Trophoblast cell (in vitro differentiated cells and primary cell): ENCODE measurements around the gene RPL15.

Source experiments
- DNase-seq, 2 donors: peaks; one replicate each; pipeline ENCODE4 v3.0.0-alpha.2; 2016
- H2AFZ ChIP-seq: 2 replicates; pipeline ENCODE4 v1.6.1; 2013; ENCODE audit warnings: low read length, moderate library complexity, mild to moderate bottlenecking; ENCODE audit not compliant: insufficient read depth, poor library complexity
- H2AK5ac ChIP-seq: 2 replicates; pipeline ENCODE4 v1.6.1; 2013; ENCODE audit warnings: mild to moderate bottlenecking, low read length
- H2BK120ac ChIP-seq: 2 replicates; pipeline ENCODE4 v1.6.1; 2013; ENCODE audit warnings: low read length, mild to moderate bottlenecking, moderate library complexity; ENCODE audit not compliant: insufficient read depth, poor library complexity
- H2BK12ac ChIP-seq: 2 replicates; pipeline ENCODE4 v1.6.1; 2013; ENCODE audit warnings: mild to moderate bottlenecking, low read length, moderate library complexity
- H2BK5ac ChIP-seq: 2 replicates; pipeline ENCODE4 v1.6.1; 2013; ENCODE audit warnings: low read length, low read depth, moderate library complexity, mild to moderate bottlenecking; ENCODE audit not compliant: poor library complexity
- H3K14ac ChIP-seq: 2 replicates; pipeline ENCODE4 v1.6.1; 2013; ENCODE audit warnings: mild to moderate bottlenecking, low read length
- H3K18ac ChIP-seq: 2 replicates; pipeline ENCODE4 v1.6.1; 2013; ENCODE audit warnings: mild to moderate bottlenecking, low read length
- H3K23ac ChIP-seq: 2 replicates; pipeline ENCODE4 v1.6.1; 2013; ENCODE audit warnings: low read length
- H3K27ac ChIP-seq: 2 replicates; pipeline ENCODE4 v1.5.1; 2013; ENCODE audit warnings: low read depth, mild to moderate bottlenecking, inconsistent platforms, low read length, moderate library complexity
- H3K27me3 ChIP-seq: 2 replicates; pipeline ENCODE4 v1.6.1; 2013; ENCODE audit warnings: inconsistent platforms, mild to moderate bottlenecking, low read length, moderate library complexity; ENCODE audit not compliant: insufficient read depth
- H3K36me3 ChIP-seq, 2 experiments: 1 replicate in 1 of 2; 2 replicates in 1 of 2; pipeline ENCODE4 v1.6.1; 2013; ENCODE audit warnings: low read length in 2 of 2, mild to moderate bottlenecking in 2 of 2, moderate library complexity in 1 of 2; ENCODE audit not compliant: insufficient read depth in 2 of 2, control insufficient read depth in 1 of 2
- H3K4ac ChIP-seq: 2 replicates; pipeline ENCODE4 v1.6.1; 2013; ENCODE audit warnings: low read depth, mild to moderate bottlenecking, low read length, moderate library complexity
- H3K4me1 ChIP-seq, 2 experiments: 1 replicate in 1 of 2; 2 replicates in 1 of 2; pipeline ENCODE4 v1.6.1; 2013; ENCODE audit warnings: low read length in 2 of 2, mild to moderate bottlenecking in 2 of 2, moderate library complexity in 1 of 2; ENCODE audit not compliant: insufficient read depth in 2 of 2, control insufficient read depth in 1 of 2
- H3K4me2 ChIP-seq: 2 replicates; pipeline ENCODE4 v1.6.1; 2013; ENCODE audit warnings: inconsistent platforms, mild to moderate bottlenecking, low read length, moderate library complexity
- H3K4me3 ChIP-seq: 2 replicates; pipeline ENCODE4 v1.5.1; 2013; ENCODE audit warnings: mild to moderate bottlenecking, low read depth, low read length, inconsistent platforms
- H3K79me1 ChIP-seq: one replicate; pipeline ENCODE4 v1.6.1; 2013; ENCODE audit warnings: low read length
- H3K79me2 ChIP-seq: 2 replicates; pipeline ENCODE4 v1.6.1; 2013; ENCODE audit warnings: low read length, mild to moderate bottlenecking; ENCODE audit not compliant: control insufficient read depth, insufficient read depth, poor library complexity
- H3K9ac ChIP-seq: 2 replicates; pipeline ENCODE4 v1.6.1; 2013; ENCODE audit warnings: mild to moderate bottlenecking, low read length
- H3K9me3 ChIP-seq: 2 replicates; pipeline ENCODE4 v1.6.1; 2013; ENCODE audit warnings: low read depth, mild to moderate bottlenecking, control low read depth, inconsistent platforms, low read length; ENCODE audit not compliant: insufficient read depth
- H4K12ac ChIP-seq: 2 replicates; pipeline ENCODE4 v1.6.1; 2013; ENCODE audit warnings: low read depth, mild to moderate bottlenecking, low read length, moderate library complexity
- H4K8ac ChIP-seq: 2 replicates; pipeline ENCODE4 v1.6.1; 2013; ENCODE audit warnings: low read depth, mild to moderate bottlenecking, low read length, moderate library complexity
- H4K91ac ChIP-seq: one replicate; pipeline ENCODE4 v1.6.1; 2013; ENCODE audit warnings: low read depth, mild to moderate bottlenecking, low read length, moderate library complexity
- WGBS: extraction: QIAGEN DNeasy Blood & Tissue Kit; methylation state at CpG from one replicate; pipeline ENCODE4 v1.1.7; 2013; ENCODE audit warnings: missing lambda C conversion rate; ENCODE audit not compliant: insufficient read length, insufficient coverage; ENCODE audit errors: extremely low coverage; 5-methylcytosine and 5-hydroxymethylcytosine counted together

RPL15 gene

DNA sequence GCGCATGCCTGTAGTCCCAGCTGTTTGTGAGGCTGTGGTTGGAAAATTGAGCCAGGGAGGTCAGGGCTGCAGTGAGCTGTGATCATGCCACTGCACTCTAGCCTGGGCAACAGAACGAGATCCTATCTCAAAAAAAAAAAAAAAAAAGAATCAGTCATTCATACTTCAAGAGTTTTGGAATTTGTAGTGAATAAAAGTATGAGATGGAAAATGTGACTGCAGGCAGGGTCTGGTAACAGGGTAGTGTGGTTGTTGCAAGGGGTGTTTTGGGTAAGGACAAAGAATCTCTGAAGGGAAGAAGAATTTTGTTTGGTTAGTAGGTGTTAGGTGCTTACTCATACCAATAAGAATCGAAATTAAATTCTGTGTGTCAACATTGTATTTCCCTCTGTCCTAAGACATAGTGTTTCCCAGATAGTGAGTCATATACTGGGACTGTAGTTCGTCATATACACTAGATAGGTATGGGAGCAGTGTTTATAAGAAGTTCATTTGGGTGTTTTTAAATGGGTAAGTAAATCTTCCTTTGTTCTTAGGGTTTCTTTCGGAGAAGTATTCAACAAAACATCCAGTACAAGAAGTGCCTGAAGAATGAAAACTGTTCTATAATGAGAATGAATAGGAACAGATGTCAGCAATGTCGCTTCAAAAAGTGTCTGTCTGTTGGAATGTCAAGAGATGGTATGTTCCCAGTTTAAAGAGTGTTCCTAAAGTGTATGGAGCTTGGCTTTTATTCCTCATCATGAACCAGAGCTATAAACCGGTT lies 42.4 kb downstream of the RPL15 start:
- Histone ChIP-seq H4K8ac (no peak overlapping the region), H3K27me3 (no peaks in the 10 kb centered on the region), H3K4me2 (no peak overlapping the region), H4K91ac (no peak overlapping the region), H3K4ac (no peak overlapping the region), H2BK120ac (no peak overlapping the region), H3K4me1 (peaks cover 0 to 8% of the 10 kb centered on the region in 2 experiments), H3K14ac (no peak overlapping the region), H2AK5ac (no peak overlapping the region), H3K9ac (no peak overlapping the region), H3K9me3 (no peaks in the 10 kb centered on the region), H2AFZ (no peak overlapping the region), H3K79me1 (no peaks in the 10 kb centered on the region), H2BK12ac (no peak overlapping the region), H2BK5ac (no peak overlapping the region), H3K23ac (no peak overlapping the region), H3K4me3 (no peak overlapping the region), H3K18ac (no peak overlapping the region), H3K79me2 (no peaks in the 10 kb centered on the region), H3K36me3 (peaks cover 6 to 9% of the 10 kb centered on the region in 2 experiments), H4K12ac (no peak overlapping the region), H3K27ac (no peak overlapping the region)
- WGBS = no CpG with 5 or more reads among the region's 7 CpGs
- peak; percentile 67 to 90 for DNase-seq

DNA sequence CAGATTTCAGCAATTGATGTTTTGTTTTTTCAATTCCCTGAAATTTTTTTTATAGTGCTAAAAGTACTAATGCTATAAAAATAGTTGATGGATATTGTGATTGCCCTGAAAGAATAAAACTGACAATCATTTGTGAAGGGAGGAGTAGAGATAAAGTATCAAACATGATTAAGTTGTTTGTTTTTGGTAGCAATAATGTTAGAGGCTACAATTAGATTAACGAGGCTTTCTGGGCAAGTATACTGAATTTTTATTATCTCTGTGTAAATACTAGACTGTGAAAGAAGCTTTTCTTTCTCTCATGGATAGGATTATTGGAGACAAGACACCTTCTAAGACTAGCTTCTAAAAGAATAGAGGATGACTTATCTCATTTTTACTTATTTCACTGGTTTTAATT lies 43.7 kb downstream of the RPL15 start:
- DNase-seq = no peak
- H3K36me3 ChIP-seq = peaks cover 6 to 11% of the 10 kb centered on the region in 2 experiments
- no peak overlapping the region for H4K8ac ChIP-seq
- no peak overlapping the region for H3K27ac ChIP-seq
- no peak overlapping the region for H3K4ac ChIP-seq
- H3K9ac ChIP-seq = no peak overlapping the region
- H3K79me2 ChIP-seq = no peaks in the 10 kb centered on the region
- no peak overlapping the region for H3K4me3 ChIP-seq
- H3K9me3 ChIP-seq = no peaks in the 10 kb centered on the region
- no CpG with 5 or more reads among the region's 1 CpG for whole genome bisulfite sequencing
- no peak overlapping the region for H4K91ac ChIP-seq
- H2AK5ac ChIP-seq = no peak overlapping the region
- no peak overlapping the region for H2AFZ ChIP-seq
- H3K14ac ChIP-seq = no peak overlapping the region
- peaks cover 0 to 8% of the 10 kb centered on the region in 2 experiments for H3K4me1 ChIP-seq
- H4K12ac ChIP-seq = no peak overlapping the region
- H2BK5ac ChIP-seq = no peak overlapping the region
- H3K18ac ChIP-seq = no peak overlapping the region
- no peaks in the 10 kb centered on the region for H3K27me3 ChIP-seq
- H3K4me2 ChIP-seq = no peak overlapping the region
- H3K23ac ChIP-seq = no peak overlapping the region
- H3K79me1 ChIP-seq = no peaks in the 10 kb centered on the region
- H2BK120ac ChIP-seq = no peak overlapping the region
- no peak overlapping the region for H2BK12ac ChIP-seq

- DNase-seq = peak; percentile 53 to 77
- no peak overlapping the region for H4K91ac ChIP-seq
- H3K23ac ChIP-seq = no peak overlapping the region
- no peak overlapping the region for H3K4me2 ChIP-seq
- H2AK5ac ChIP-seq = no peak overlapping the region
- H2BK12ac ChIP-seq = no peak overlapping the region
- no peak overlapping the region for H4K12ac ChIP-seq
- H2BK5ac ChIP-seq = no peak overlapping the region
- H3K4me3 ChIP-seq = no peak overlapping the region
- no peak overlapping the region for H3K14ac ChIP-seq
- WGBS = no CpG with 5 or more reads among the region's 1 CpG
- H3K79me1 ChIP-seq = no peaks in the 10 kb centered on the region
- no peaks in the 10 kb centered on the region for H3K9me3 ChIP-seq
- H3K36me3 ChIP-seq = peaks cover 6 to 13% of the 10 kb centered on the region in 2 experiments
- no peak overlapping the region for H4K8ac ChIP-seq
- H3K4ac ChIP-seq = no peak overlapping the region
- H3K79me2 ChIP-seq = no peaks in the 10 kb centered on the region
- H3K27me3 ChIP-seq = no peaks in the 10 kb centered on the region
- peaks cover 0 to 8% of the 10 kb centered on the region in 2 experiments for H3K4me1 ChIP-seq
- no peak overlapping the region for H2AFZ ChIP-seq
- H3K18ac ChIP-seq = no peak overlapping the region
- H3K9ac ChIP-seq = no peak overlapping the region
- H3K27ac ChIP-seq = no peak overlapping the region
- H2BK120ac ChIP-seq = no peak overlapping the region
Observed at GRCh38 chr3:23961066-23961465, 44.1 kb downstream of the RPL15 start.

DNA sequence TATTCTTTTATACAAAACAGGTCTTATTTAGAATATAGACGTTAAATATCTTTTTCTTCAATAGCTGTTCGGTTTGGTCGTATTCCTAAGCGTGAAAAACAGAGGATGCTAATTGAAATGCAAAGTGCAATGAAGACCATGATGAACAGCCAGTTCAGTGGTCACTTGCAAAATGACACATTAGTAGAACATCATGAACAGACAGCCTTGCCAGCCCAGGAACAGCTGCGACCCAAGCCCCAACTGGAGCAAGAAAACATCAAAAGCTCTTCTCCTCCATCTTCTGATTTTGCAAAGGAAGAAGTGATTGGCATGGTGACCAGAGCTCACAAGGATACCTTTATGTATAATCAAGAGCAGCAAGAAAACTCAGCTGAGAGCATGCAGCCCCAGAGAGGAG lies 45.0 kb downstream of the RPL15 start:
- Histone ChIP-seq H3K14ac (no peak overlapping the region), H3K79me2 (no peaks in the 10 kb centered on the region), H4K8ac (no peak overlapping the region), H2AK5ac (no peak overlapping the region), H3K9ac (no peak overlapping the region), H3K9me3 (no peaks in the 10 kb centered on the region), H2AFZ (no peak overlapping the region), H2BK120ac (no peak overlapping the region), H3K27me3 (no peaks in the 10 kb centered on the region), H3K36me3 (peaks cover 9 to 13% of the 10 kb centered on the region in 2 experiments), H4K91ac (no peak overlapping the region), H3K79me1 (no peaks in the 10 kb centered on the region), H3K27ac (no peak overlapping the region), H4K12ac (no peak overlapping the region), H2BK5ac (no peak overlapping the region), H3K4me3 (no peak overlapping the region), H3K18ac (no peak overlapping the region), H3K4me1 (peaks cover 0 to 8% of the 10 kb centered on the region in 2 experiments), H3K23ac (no peak overlapping the region), H3K4ac (no peak overlapping the region), H3K4me2 (no peak overlapping the region), H2BK12ac (no peak overlapping the region)
- no peak for DNase-seq
- no CpG with 5 or more reads among the region's 5 CpGs for WGBS
